HEK293 (cell line): ENCODE measurements around the gene LRRC27.

Experiments
- KLF8 ChIP-seq: fragments of 450-650 bp; formaldehyde crosslinking; IDR thresholded peaks from 2 replicates; pipeline ENCODE4 v1.5.1; 2016; ENCODE audit warnings: missing biosample characterization, missing genetic modification characterization
- YY1 ChIP-seq: fragments of 450-650 bp; formaldehyde crosslinking; IDR thresholded peaks from 2 replicates; pipeline ENCODE4 v1.5.1; 2018; ENCODE audit warnings: missing biosample characterization, missing genetic modification characterization
- ZBTB11 ChIP-seq: fragments of 450-650 bp; formaldehyde crosslinking; conservative IDR thresholded peaks from 2 replicates; pipeline ENCODE4 v1.5.1; 2016; ENCODE audit warnings: low read depth, missing biosample characterization, missing genetic modification characterization
- ZNF558 ChIP-seq: fragments of 450-650 bp; formaldehyde crosslinking; IDR thresholded peaks from 2 replicates; pipeline ENCODE4 v1.5.1; 2016; ENCODE audit warnings: missing biosample characterization, missing genetic modification characterization

- TF ChIP-seq ZNF558 (no peak), YY1 (no peak), ZBTB11 (tag by site-specific recombination) (no peak), KLF8 (no peak)
Observed at GRCh38 chr10:132374612-132375011, 42.6 kb downstream of the LRRC27 start.
